Measurements from ENCODE around the gene EIF3L.

DNA sequence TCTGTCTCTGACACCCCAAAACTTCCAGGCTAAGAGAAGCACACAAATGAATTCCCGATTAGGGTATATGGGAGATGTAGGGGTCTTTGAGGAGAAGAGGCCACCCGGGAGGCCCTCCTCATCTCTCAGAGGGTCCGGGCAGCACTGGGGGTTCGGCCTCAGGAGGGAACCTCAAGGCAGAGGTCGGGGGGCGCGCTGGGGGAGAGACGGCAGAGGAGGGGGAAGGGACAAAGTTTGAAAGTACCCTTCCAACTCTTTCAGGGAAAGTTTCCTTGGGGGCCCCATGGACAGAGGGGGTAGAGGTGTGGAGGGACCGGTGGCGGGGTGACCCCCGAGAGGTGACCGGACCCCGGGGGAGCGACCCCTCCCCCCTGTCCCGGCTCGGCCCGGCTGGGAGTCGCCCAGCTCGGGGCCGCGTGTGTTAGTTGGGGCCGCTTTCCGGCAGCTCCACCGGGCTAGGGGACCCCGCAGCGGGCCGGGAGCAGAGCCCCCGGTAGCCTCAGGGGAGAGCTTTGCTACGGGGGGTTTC lies 44.8 kb upstream of the EIF3L start:
- TF ChIP-seq GATA2 (IDR thresholded peaks at IDR 0.05; ENCODE audit: low read depth, low read length) (no peak), GATA3 (IDR thresholded peaks at IDR 0.05; ENCODE audit: low read depth, low read length) (no peak)

All from SH-SY5Y (cell line).